Colonic mucosa (tissue), 4 donors: ENCODE data around the gene CT45A1. TPM values are rescaled to one million over a fixed set of nuclear protein-coding genes. Genes with fewer than 3 reads are reported as not detected.
"Not testable (repeated sequence)": the region's sequence is repeated elsewhere in the genome, so short reads cannot be mapped to it uniquely, and the experiment has no call there.

Experiments
- DNase-seq: peaks from one replicate; pipeline ENCODE4 v3.0.0-alpha.2; 2020
- H3K27ac ChIP-seq: fragments of 200-600 bp; one replicate; pipeline ENCODE4 v1.8.0; 2021
- H3K27me3 ChIP-seq: fragments of 200-600 bp; one replicate; pipeline ENCODE4 v1.8.0; 2021
- H3K36me3 ChIP-seq: fragments of 200-600 bp; one replicate; pipeline ENCODE4 v1.8.0; 2021
- H3K4me1 ChIP-seq: fragments of 200-600 bp; one replicate; pipeline ENCODE4 v1.8.0; 2021; ENCODE audit warnings: mild to moderate bottlenecking
- H3K4me3 ChIP-seq: fragments of 200-600 bp; one replicate; pipeline ENCODE4 v1.8.0; 2021
- H3K9ac ChIP-seq, 2 donors: one replicate each; pipeline ENCODE4 v1.7.0; 2013; ENCODE audit warnings: control low read depth in 2 of 2, low read depth in 2 of 2, low read length in 2 of 2
- H3K9me3 ChIP-seq: fragments of 200-600 bp; one replicate; pipeline ENCODE4 v1.8.0; 2021
- CTCF ChIP-seq: fragments of 200-600 bp; IDR thresholded peaks from one replicate; pipeline ENCODE4 v1.8.0; 2022; ENCODE audit warnings: antibody characterized with exemption, mild to moderate bottlenecking
- intact Hi-C: fragments of 100-400 bp; cut with DNase I; formaldehyde crosslinking; loops from one replicate; pipeline ENCODE4 v1.14.1; 2022
- total RNA-seq, 2 donors: library from RNA; stranded (reverse); fragmentation: NEBNext Ultra II Directional in 1 of 2; extraction: Animal tissue kit (Norgen Biotek cat#: 25700) in 1 of 2; gene quantifications; one replicate each; pipeline ENCODE4 v1.2.1, GENCODE V29; 2021
- donor health status: healthy.
- donor health status: DM: no; HTN: no; CAD: no.
- donor health status: DM: no; HTN: no; CAD: no.

Gene CT45A1
- not detected for total RNA-seq

GRCh38 chrX:135713183-135713689 lies at the start of gene CT45A1:
Gene CT45A1, plus strand, starts transcription at chrX:135713639. Its CDS starts 5,302 bp downstream, at chrX:135718941.
- H3K36me3 ChIP-seq, H3K9ac ChIP-seq, intact Hi-C loops, H3K4me3 ChIP-seq, H3K4me1 ChIP-seq, H3K9me3 ChIP-seq, H3K27ac ChIP-seq, H3K27me3 ChIP-seq, DNase-seq: not testable (repeated sequence)

GRCh38 chrX:135672979-135673378 lies 40.5 kb upstream of the CT45A1 start:
- H3K27me3 ChIP-seq, H3K36me3 ChIP-seq, H3K9me3 ChIP-seq, H3K9ac ChIP-seq, DNase-seq, H3K27ac ChIP-seq, intact Hi-C loops, H3K4me1 ChIP-seq, H3K4me3 ChIP-seq: not testable (repeated sequence)

- no peaks in the 10 kb centered on the region for H3K4me1 ChIP-seq
- intact Hi-C loops: no loop called here
- H3K9ac ChIP-seq: no peak overlapping the region
- H3K36me3 ChIP-seq: no peaks in the 10 kb centered on the region
- no peak overlapping the region for H3K4me3 ChIP-seq
- H3K27me3 ChIP-seq: no peaks in the 10 kb centered on the region
- H3K27ac ChIP-seq: no peak overlapping the region
- TF ChIP-seq CTCF: no peak
- no peak for DNase-seq
- H3K9me3 ChIP-seq: no peaks in the 10 kb centered on the region
Measured at GRCh38 chrX:135688137-135688536, 25.3 kb upstream of the CT45A1 start.

- H3K9me3 ChIP-seq: no peaks in the 10 kb centered on the region
- no peak overlapping the region for H3K4me3 ChIP-seq
- H3K36me3 ChIP-seq: no peaks in the 10 kb centered on the region
- TF ChIP-seq CTCF: no peak
- H3K27me3 ChIP-seq: no peaks in the 10 kb centered on the region
- intact Hi-C loops: no loop called here
- H3K27ac ChIP-seq: no peak overlapping the region
- no peaks in the 10 kb centered on the region for H3K4me1 ChIP-seq
- no peak for DNase-seq
- H3K9ac ChIP-seq: no peak overlapping the region
Measured at GRCh38 chrX:135695471-135695870, 18.0 kb upstream of the CT45A1 start.

- Histone ChIP-seq H3K4me3 (no peak overlapping the region), H3K27ac (no peak overlapping the region), H3K9me3 (no peaks in the 10 kb centered on the region), H3K4me1 (no peaks in the 10 kb centered on the region), H3K27me3 (no peaks in the 10 kb centered on the region), H3K36me3 (no peaks in the 10 kb centered on the region), H3K9ac (no peak overlapping the region)
- no peak for DNase-seq
- TF ChIP-seq CTCF: no peak
- intact Hi-C loops: no loop called here
Measured at GRCh38 chrX:135697601-135698000, 15.8 kb upstream of the CT45A1 start.

GRCh38 chrX:135698924-135699323 lies 14.5 kb upstream of the CT45A1 start:
- intact Hi-C loops: no loop called here

More at GRCh38 chrX:135698924-135699323, 14.5 kb upstream of the CT45A1 start:
- no peaks in the 10 kb centered on the region for H3K4me1 ChIP-seq
- H3K9ac ChIP-seq: no peak overlapping the region
- H3K27ac ChIP-seq: no peak overlapping the region
- no peaks in the 10 kb centered on the region for H3K9me3 ChIP-seq
- TF ChIP-seq CTCF: no peak
- no peak for DNase-seq
- H3K36me3 ChIP-seq: no peaks in the 10 kb centered on the region
- no peaks in the 10 kb centered on the region for H3K27me3 ChIP-seq
- H3K4me3 ChIP-seq: no peak overlapping the region
